Neuronal stem cell (in vitro differentiated cells): ENCODE measurements around the gene CLIC3.

Experiments
- DNase-seq: peaks from one replicate; pipeline ENCODE4 v3.0.0-alpha.2; 2013; ENCODE audit warnings: low spot score
- H2AFZ ChIP-seq: one replicate; pipeline ENCODE4 v1.6.1; 2013; ENCODE audit warnings: mild to moderate bottlenecking, low read length, inconsistent platforms
- H2AK5ac ChIP-seq: 2 replicates; pipeline ENCODE4 v1.6.1; 2013; ENCODE audit warnings: low read depth, mild to moderate bottlenecking, inconsistent platforms, low read length, moderate library complexity, mixed read lengths
- H2BK120ac ChIP-seq: 2 replicates; pipeline ENCODE4 v1.6.1; 2013; ENCODE audit warnings: low read depth, mild to moderate bottlenecking, inconsistent platforms, low read length, moderate library complexity, mixed read lengths
- H2BK12ac ChIP-seq: one replicate; pipeline ENCODE4 v1.6.1; 2013; ENCODE audit warnings: low read length, inconsistent platforms
- H2BK15ac ChIP-seq: 2 replicates; pipeline ENCODE4 v1.6.1; 2013; ENCODE audit warnings: mild to moderate bottlenecking, low read length, inconsistent platforms, mixed read lengths
- H2BK5ac ChIP-seq: one replicate; pipeline ENCODE4 v1.6.1; 2013; ENCODE audit warnings: inconsistent platforms, mild to moderate bottlenecking, low read length, moderate library complexity
- H3K14ac ChIP-seq: one replicate; pipeline ENCODE4 v1.6.1; 2013; ENCODE audit warnings: low read length, inconsistent platforms
- H3K18ac ChIP-seq: 2 replicates; pipeline ENCODE4 v1.6.1; 2013; ENCODE audit warnings: low read length, inconsistent platforms
- H3K23ac ChIP-seq: 2 replicates; pipeline ENCODE4 v1.6.1; 2013; ENCODE audit warnings: low read depth, mild to moderate bottlenecking, mixed read lengths, low read length, inconsistent platforms; ENCODE audit not compliant: poor library complexity
- H3K27ac ChIP-seq: replicated peaks from 3 replicates; pipeline ENCODE4 v1.5.1; 2013; ENCODE audit warnings: low read length, inconsistent platforms
- H3K27me3 ChIP-seq, 3 experiments: 2 replicates each; pipeline ENCODE4 v1.6.1; 2013; ENCODE audit warnings: low read length in 3 of 3, mild to moderate bottlenecking in 2 of 3, inconsistent platforms in 1 of 3, low read depth in 1 of 3, mixed read lengths in 1 of 3, moderate library complexity in 1 of 3; ENCODE audit not compliant: control insufficient read depth in 3 of 3, insufficient read depth in 3 of 3
- H3K36me3 ChIP-seq, 2 donors: replicated peaks in 1 of 2; 2 replicates each; pipeline ENCODE4 v1.6.1; 2013; ENCODE audit warnings: low read length in 2 of 2; ENCODE audit not compliant: control insufficient read depth in 2 of 2, insufficient read depth in 2 of 2
- H3K4ac ChIP-seq: 2 replicates; pipeline ENCODE4 v1.6.1; 2013; ENCODE audit warnings: inconsistent platforms, mild to moderate bottlenecking, low read length, moderate library complexity
- H3K4me1 ChIP-seq, 2 donors: 1 replicate in 1 of 2; 2 replicates in 1 of 2; pipeline ENCODE4 v1.6.1; 2013; ENCODE audit warnings: low read length in 2 of 2, low read depth in 1 of 2; ENCODE audit not compliant: control insufficient read depth in 2 of 2, insufficient read depth in 1 of 2
- H3K4me2 ChIP-seq: one replicate; pipeline ENCODE4 v1.6.1; 2013; ENCODE audit warnings: mild to moderate bottlenecking, low read length, inconsistent platforms; ENCODE audit not compliant: insufficient read depth, poor library complexity, severe bottlenecking
- H3K4me3 ChIP-seq, 2 donors: 2 replicates each; pipeline ENCODE4 v1.5.1; 2013; ENCODE audit warnings: low read length in 2 of 2, mild to moderate bottlenecking in 2 of 2, inconsistent platforms in 1 of 2, moderate library complexity in 1 of 2
- H3K79me1 ChIP-seq: one replicate; pipeline ENCODE4 v1.6.1; 2013; ENCODE audit warnings: low read depth, mild to moderate bottlenecking, inconsistent platforms, low read length, moderate library complexity
- H3K9ac ChIP-seq: one replicate; pipeline ENCODE4 v1.6.1; 2013; ENCODE audit warnings: mild to moderate bottlenecking, low read depth, low read length, inconsistent platforms; ENCODE audit not compliant: poor library complexity
- H3K9me3 ChIP-seq, 2 donors: replicated peaks in 1 of 2; 2 replicates each; pipeline versions ENCODE3 to v1.6.1; 2013; ENCODE audit warnings: low read length in 2 of 2, mild to moderate bottlenecking in 2 of 2, inconsistent platforms in 1 of 2, low read depth in 1 of 2, mixed read lengths in 1 of 2, moderate library complexity in 1 of 2; ENCODE audit not compliant: control insufficient read depth in 2 of 2, insufficient read depth in 1 of 2
- H4K8ac ChIP-seq: one replicate; pipeline ENCODE4 v1.6.1; 2013; ENCODE audit warnings: low read depth, mild to moderate bottlenecking, inconsistent platforms, low read length, moderate library complexity
- H4K91ac ChIP-seq: one replicate; pipeline ENCODE4 v1.6.1; 2013; ENCODE audit warnings: low read length, low read depth, mild to moderate bottlenecking, inconsistent platforms; ENCODE audit not compliant: poor library complexity
- WGBS, 2 donors: extraction: QIAGEN DNeasy Blood & Tissue Kit; methylation state at CpG; one replicate each; pipeline ENCODE4 v1.1.7; 2013; ENCODE audit warnings: missing lambda C conversion rate in 2 of 2, mixed read lengths in 1 of 2; ENCODE audit not compliant: insufficient read length in 2 of 2, insufficient replicate concordance in 1 of 2; ENCODE audit errors: extremely low coverage in 2 of 2; 5-methylcytosine and 5-hydroxymethylcytosine counted together

Gene CLIC3

DNA sequence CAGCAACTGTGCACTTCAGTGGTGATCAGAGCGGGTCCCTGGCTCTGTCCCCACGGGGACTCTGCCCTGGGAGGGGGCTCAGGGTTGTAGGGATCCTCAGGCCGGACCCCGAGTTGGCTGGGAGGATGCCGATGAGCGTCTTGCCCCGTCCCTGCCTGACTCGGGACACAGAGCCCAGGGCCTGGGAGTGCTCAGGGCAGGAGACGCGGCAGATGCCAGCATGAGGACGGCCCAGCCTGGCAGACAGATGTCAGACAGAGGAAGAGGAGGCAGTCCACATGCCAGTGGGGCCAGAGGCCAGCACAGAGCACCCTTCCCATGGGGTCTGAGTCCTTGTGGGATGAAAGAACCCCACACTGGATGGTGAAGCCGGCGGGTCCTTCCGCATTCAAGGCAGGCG, 33.0 kb downstream of the CLIC3 start:
- H4K91ac ChIP-seq: no peak overlapping the region
- H2BK15ac ChIP-seq: peak overlapping the region; percentile 97
- no peak overlapping the region for H3K23ac ChIP-seq
- H3K27ac ChIP-seq: no peak overlapping the region
- H3K9ac ChIP-seq: no peak overlapping the region
- peak overlapping the region; percentile 83 for H3K18ac ChIP-seq
- DNase-seq: no peak
- H2BK5ac ChIP-seq: no peak overlapping the region
- H3K36me3 ChIP-seq: no peaks in the 10 kb centered on the region
- H3K4ac ChIP-seq: peak overlapping the region; percentile 66
- peak overlapping the region; percentile 21 for H3K14ac ChIP-seq
- H3K4me2 ChIP-seq: no peak overlapping the region
- peaks cover 0 to 21% (median 0%) of the 10 kb centered on the region in 3 experiments for H3K27me3 ChIP-seq
- H3K79me1 ChIP-seq: peaks cover 3% of the 10 kb centered on the region
- H2BK120ac ChIP-seq: peak overlapping the region; percentile 81
- H2AK5ac ChIP-seq: peak overlapping the region; percentile 76
- peaks cover 0 to 1% of the 10 kb centered on the region in 2 donors for H3K9me3 ChIP-seq
- no peak overlapping the region for H4K8ac ChIP-seq
- peak overlapping the region; percentile 58 for H2BK12ac ChIP-seq
- no peak overlapping the region for H3K4me3 ChIP-seq
- peak overlapping the region; percentile 56 for H2AFZ ChIP-seq
- H3K4me1 ChIP-seq: peaks cover 8 to 15% of the 10 kb centered on the region in 2 donors
- WGBS, 2 donors: no CpG with 5 or more reads among the region's 15 CpGs

DNA sequence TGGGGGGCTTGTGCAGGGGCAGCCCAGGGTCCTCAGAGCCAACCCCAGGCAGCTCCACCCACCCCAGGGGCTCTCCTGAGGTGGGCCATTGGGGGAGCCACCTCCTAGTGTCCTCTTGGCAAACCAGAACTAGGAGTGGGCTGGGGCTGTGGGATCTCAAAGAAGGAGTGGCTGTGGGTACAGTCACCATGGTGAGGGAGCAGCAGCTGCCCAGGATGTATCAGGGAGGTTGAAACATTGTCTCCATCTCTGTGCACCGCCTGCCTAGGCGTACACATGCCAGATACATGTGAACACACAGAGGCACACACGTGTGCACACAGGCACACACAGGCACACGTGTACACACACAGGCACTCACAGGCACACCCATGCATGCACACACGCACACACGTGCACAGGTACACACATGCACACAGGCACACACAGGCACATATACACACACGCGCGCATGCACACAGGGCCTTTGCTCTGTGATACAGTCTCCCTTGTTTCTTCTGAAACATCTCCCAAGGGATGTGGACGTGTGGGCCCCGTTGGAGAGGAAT, 33.6 kb downstream of the CLIC3 start:
- H3K9me3 ChIP-seq: peaks cover 0 to 1% of the 10 kb centered on the region in 2 donors
- H3K23ac ChIP-seq: peak overlapping the region; percentile 66
- no peak overlapping the region for H3K4me3 ChIP-seq
- H2BK12ac ChIP-seq: peak overlapping the region; percentile 100
- H4K91ac ChIP-seq: no peak overlapping the region
- WGBS, 2 donors: no CpG with 5 or more reads among the region's 11 CpGs
- no peak overlapping the region for H4K8ac ChIP-seq
- H2BK120ac ChIP-seq: no peak overlapping the region
- peak overlapping the region; percentile 76 for H2AK5ac ChIP-seq
- H3K4me1 ChIP-seq: peaks cover 8 to 15% of the 10 kb centered on the region in 2 donors
- no peak overlapping the region for H3K4ac ChIP-seq
- H3K9ac ChIP-seq: peak overlapping the region; percentile 71
- H2BK15ac ChIP-seq: no peak overlapping the region
- H2AFZ ChIP-seq: no peak overlapping the region
- H3K79me1 ChIP-seq: peaks cover 3% of the 10 kb centered on the region
- no peak for DNase-seq
- peak overlapping the region; percentile 86 for H3K14ac ChIP-seq
- H3K4me2 ChIP-seq: no peak overlapping the region
- H2BK5ac ChIP-seq: no peak overlapping the region
- no peak overlapping the region for H3K27ac ChIP-seq
- peaks cover 0 to 21% (median 0%) of the 10 kb centered on the region in 3 experiments for H3K27me3 ChIP-seq
- H3K36me3 ChIP-seq: no peaks in the 10 kb centered on the region
- peak overlapping the region; percentile 61 for H3K18ac ChIP-seq

DNA sequence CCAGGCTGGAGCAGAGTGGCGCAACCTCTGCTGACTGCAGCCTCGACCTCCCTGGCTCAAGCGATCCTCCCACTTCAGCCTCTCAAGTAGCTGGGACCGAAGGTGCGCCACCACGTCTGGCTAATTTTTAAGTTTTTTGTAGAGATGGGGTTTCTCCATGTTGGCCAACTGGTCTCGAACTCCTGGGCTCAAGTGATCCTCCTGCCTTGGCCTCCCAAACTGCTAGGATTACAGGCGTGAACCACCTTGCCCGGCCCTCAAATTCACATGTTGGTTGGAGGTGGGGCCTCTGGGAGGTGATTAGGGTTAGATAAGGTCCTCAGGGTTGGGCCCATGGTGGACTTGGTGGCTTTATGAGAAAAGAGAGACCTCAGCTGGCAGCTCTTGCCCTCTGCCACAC, 34.2 kb downstream of the CLIC3 start:
- H3K9ac ChIP-seq: no peak overlapping the region
- no peak for DNase-seq
- WGBS, 2 donors: no CpG with 5 or more reads among the region's 9 CpGs

DNA sequence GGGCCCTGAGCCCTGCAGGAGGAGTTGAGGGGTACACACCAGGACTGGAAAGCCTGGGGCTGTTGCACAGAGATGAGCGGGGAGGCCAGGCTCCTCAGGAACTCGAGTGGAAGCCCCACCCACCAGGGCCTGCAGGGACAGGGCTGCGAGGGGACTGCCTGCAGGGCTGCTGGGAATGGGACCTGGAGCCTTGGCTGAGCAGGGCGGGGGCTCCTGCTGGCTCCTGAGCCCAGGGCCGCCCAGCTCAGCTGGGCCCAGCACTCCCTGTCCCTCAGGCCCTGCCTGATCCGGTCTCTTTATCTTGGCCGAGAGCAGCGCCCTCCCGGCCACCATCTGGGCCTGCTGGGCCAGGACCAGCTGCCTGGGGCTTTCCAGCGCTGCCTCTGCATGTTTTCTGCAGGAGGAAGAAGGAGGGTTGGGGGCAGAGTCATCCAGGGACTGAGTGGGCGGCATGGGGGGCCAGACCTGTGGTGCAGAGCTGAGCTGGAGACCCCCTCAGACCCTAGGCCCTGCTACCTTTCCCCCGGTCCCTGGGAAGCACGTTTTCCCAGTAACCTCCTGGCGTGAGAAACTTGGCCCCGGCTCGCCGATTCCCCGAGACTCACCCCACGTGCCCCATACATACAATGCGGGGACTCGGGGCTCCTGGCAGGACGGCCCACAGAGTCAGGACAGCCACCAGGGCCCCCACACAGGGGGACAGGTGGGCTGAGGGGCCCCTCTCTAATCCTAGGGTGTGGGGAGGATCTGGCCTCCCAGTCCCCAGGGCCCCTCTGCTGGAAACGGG, 34.9 kb downstream of the CLIC3 start:
- Histone ChIP-seq H3K4me3 (no peak overlapping the region), H3K4me2 (no peak overlapping the region), H4K91ac (no peak overlapping the region), H3K9ac (peak overlapping the region; percentile 60), H2AK5ac (peak overlapping the region; percentile 97), H3K79me1 (peaks cover 3% of the 10 kb centered on the region), H3K14ac (peak overlapping the region; percentile 94), H2AFZ (no peak overlapping the region), H4K8ac (no peak overlapping the region), H2BK15ac (peak overlapping the region; percentile 94), H3K36me3 (no peaks in the 10 kb centered on the region), H3K27me3 (peaks cover 0 to 21% (median 0%) of the 10 kb centered on the region in 3 experiments), H3K9me3 (peaks cover 0 to 1% of the 10 kb centered on the region in 2 donors), H3K18ac (peak overlapping the region; percentile 95), H2BK120ac (peak overlapping the region; percentile 47), H2BK12ac (peak overlapping the region; percentile 73), H2BK5ac (peak overlapping the region; percentile 87), H3K27ac (no peak overlapping the region), H3K4me1 (peaks cover 8 to 15% of the 10 kb centered on the region in 2 donors), H3K4ac (peak overlapping the region; percentile 10), H3K23ac (peak overlapping the region; percentile 80)
- no CpG with 5 or more reads among the region's 23 CpGs for WGBS, 2 donors
- DNase-seq: no peak

More for the DNA sequence above, 34.2 kb downstream of the CLIC3 start:
- Histone ChIP-seq H3K4me1 (peaks cover 8 to 15% of the 10 kb centered on the region in 2 donors), H3K79me1 (peaks cover 3% of the 10 kb centered on the region), H2AK5ac (no peak overlapping the region), H2BK15ac (peak overlapping the region; percentile 94), H3K27me3 (peaks cover 0 to 21% (median 0%) of the 10 kb centered on the region in 3 experiments), H2BK5ac (no peak overlapping the region), H2BK120ac (no peak overlapping the region), H3K4ac (no peak overlapping the region), H3K18ac (no peak overlapping the region), H2AFZ (no peak overlapping the region), H3K23ac (no peak overlapping the region), H3K36me3 (no peaks in the 10 kb centered on the region), H3K4me3 (no peak overlapping the region), H3K9me3 (peaks cover 0 to 1% of the 10 kb centered on the region in 2 donors), H3K14ac (no peak overlapping the region), H4K8ac (no peak overlapping the region), H2BK12ac (no peak overlapping the region), H4K91ac (no peak overlapping the region), H3K4me2 (no peak overlapping the region), H3K27ac (no peak overlapping the region)
